Erythroblast (primary cell): ENCODE data around the gene HDDC2.

Experiments
- DNase-seq, 2 experiments: peaks; one replicate each; lab custom pipeline; 2025; lab: John Stamatoyannopoulos, UW
- GATA1 ChIP-seq: IDR thresholded peaks from 2 replicates; pipeline ENCODE4 v1.6.1; 2011; ENCODE audit warnings: low read depth, mild to moderate bottlenecking, control low read depth, low read length, moderate library complexity
- POLR2A ChIP-seq: IDR thresholded peaks from 2 replicates; pipeline ENCODE4 v1.6.1; 2011; ENCODE audit warnings: mild to moderate bottlenecking, low read length

Gene HDDC2

GRCh38 chr6:125253881-125254280, 47.9 kb downstream of the HDDC2 start:
- TF ChIP-seq POLR2A (no peak), GATA1 (no peak)
- no peak for DNase-seq

GRCh38 chr6:125252891-125253290, 48.9 kb downstream of the HDDC2 start:
- no peak for DNase-seq
- TF ChIP-seq POLR2A (no peak), GATA1 (no peak)

GRCh38 chr6:125251516-125252220, 50.1 kb downstream of the HDDC2 start:
- no peak for DNase-seq
- TF ChIP-seq POLR2A (no peak), GATA1 (no peak)

GRCh38 chr6:125250511-125250910, 51.3 kb downstream of the HDDC2 start:
- DNase-seq: no peak
- TF ChIP-seq POLR2A (no peak), GATA1 (no peak)

DNA sequence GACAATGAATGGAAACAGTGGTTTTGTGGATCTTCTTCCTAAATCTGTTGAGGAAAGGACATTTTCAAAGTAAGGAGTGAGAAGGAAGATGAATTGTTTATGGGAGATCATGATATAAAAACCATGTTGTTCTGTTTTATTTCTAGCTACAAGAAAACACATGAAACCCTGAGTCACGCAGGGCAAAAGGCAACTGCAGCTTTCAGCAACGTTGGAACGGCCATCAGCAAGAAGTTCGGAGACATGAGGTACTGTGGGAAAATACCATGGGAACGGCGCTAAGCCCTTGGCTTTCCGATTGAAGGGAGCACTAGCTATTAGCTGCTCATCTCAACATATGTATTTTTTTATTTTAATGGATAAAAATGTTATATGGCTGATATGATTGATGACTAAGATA, 53.6 kb downstream of the HDDC2 start:
- no peak for DNase-seq
- TF ChIP-seq POLR2A: no peak
- TF ChIP-seq GATA1: no peak

DNA sequence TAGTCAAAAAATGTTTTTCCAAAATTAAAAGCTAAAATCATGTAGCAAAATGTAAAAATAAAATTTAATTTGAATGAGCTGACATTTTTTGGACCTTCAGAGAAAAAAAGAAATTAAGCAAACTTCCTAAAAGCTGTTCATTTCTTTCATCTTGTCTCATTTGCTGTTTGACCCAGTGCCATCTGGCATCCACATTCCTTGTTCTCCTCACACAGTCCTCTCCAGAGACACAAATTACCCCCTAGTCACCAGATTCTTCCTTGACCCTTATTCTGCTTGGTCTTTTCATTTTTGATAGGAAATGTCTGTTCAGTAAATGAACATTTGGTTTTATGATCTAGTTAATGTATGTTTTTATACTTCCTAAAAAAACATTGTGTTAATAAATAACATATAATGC, 55.2 kb downstream of the HDDC2 start:
- no peak for TF ChIP-seq POLR2A
- TF ChIP-seq GATA1: no peak
- DNase-seq: no peak

- no peak for TF ChIP-seq GATA1
- no peak for TF ChIP-seq POLR2A
- no peak for DNase-seq
These were observed 56.1 kb downstream of the HDDC2 start for GRCh38 chr6:125245523-125246264.

GRCh38 chr6:125245109-125245508, 56.7 kb downstream of the HDDC2 start:
- no peak for TF ChIP-seq POLR2A
- TF ChIP-seq GATA1: no peak
- DNase-seq: no peak

GRCh38 chr6:125237764-125238163, 64.0 kb downstream of the HDDC2 start:
- DNase-seq: no peak
- TF ChIP-seq POLR2A: no peak
- no peak for TF ChIP-seq GATA1

DNA sequence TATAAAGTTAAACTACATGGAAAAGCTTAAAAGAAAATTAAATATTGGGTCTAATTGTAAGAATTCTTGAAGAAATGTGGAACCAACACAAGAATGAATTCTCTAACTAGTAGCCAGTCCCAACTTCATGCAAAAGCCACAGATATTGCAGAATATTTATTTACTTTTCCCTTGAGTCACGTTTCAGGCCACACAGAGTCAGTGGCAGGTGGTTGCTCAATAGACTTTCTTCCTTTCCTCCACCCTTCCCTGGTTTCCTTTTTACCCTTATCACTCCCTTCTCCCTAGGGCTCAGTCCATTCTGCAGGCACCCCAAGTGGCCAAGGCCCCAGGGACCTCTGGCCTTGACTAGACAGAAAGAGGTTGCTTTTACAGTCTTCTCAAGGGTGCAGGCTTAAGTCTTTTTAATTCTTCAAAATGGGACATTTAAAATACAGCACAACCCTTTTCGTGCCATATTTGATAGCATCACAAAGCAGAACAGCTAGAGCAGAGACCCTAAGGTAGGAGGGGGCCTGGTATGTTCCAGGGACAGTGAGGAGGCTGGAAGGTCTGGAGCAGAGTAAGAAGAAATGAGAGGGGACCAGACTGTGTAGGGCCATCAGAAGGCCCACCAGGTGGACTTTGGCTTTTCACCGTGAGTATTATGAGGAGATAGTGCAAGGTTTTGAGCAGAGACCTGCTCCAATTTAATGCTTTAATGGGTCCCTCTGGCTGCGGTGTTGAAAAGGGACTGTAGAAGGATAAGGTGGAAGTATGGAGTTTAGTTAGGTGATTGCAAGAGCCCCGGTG, 65.0 kb downstream of the HDDC2 start:
- DNase-seq: no peak
- TF ChIP-seq POLR2A (no peak), GATA1 (no peak)

DNA sequence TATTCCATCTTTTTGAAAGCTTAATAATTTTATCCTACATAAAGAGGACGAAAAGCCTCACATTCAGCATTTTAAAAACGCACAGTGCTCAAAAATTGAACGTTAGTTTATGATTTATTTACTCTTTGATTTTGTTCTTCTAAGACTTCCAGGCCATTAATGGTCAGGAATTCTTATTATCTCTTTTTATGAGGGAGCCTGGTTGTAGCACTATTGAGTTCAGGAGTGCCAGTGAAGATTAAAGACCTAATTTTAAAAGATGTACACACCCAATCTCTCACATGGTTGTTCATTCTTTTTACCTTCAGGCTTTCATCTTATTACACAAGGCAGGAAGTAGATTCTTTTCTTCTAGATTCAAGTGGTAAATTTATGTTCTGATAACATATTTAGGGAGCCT, 68.6 kb downstream of the HDDC2 start:
- DNase-seq: no peak
- TF ChIP-seq POLR2A (no peak), GATA1 (no peak)

DNA sequence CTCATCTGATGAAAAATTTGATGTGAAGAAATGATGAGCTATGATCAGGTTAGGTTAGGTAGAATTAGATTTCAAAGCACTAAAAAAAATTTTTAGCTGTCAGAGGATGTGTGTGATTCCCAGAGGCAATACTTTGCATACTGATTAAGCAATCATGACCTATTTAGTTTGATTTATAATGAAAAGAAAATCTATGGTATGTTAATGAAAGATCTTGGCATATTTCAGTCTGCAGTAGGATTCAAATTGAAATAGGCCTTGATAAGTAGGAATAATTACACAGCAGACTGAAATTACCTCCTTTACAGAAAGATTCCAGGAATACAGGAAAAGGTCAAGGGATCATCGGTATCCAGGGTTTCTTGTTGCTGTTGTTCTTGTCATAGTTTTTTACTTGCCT, 69.3 kb downstream of the HDDC2 start:
- TF ChIP-seq POLR2A: no peak
- no peak for TF ChIP-seq GATA1
- DNase-seq: no peak

DNA sequence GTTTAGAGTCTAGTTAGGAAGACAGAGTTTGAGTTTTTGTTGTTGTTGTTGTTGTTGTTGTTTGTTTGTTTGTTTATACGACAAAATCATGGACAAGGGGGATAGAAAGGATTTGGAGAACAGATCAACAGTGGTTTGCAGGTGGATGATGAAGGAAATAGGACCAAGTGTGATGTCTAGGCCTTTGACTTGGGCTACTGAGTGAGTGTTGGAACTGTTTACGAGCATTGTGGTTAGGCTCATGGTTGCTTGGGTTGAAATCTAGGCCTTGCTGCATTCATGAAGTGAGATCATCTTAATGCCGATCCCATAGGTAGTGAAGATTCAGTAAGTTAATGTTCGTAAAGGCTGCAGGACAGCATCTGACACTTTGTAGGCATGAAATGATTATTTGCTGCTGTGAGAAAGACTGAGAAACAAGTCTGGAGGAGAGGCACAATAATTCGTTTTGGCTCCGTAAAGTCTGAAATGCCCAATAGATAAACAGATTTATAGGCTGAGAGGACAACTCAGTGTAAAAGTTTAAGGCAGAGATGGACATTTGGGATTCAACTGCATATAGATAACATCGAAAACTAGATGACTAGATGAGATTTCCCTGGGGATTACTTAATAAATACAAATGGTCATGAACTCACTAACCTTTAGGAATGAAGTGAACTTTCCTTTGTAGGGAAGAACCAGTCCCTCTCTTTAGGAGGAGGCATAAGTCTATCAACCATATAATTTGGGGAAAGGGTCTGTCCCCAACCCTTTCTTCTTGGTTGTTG, 70.0 kb downstream of the HDDC2 start:
- no peak for DNase-seq
- TF ChIP-seq POLR2A: no peak
- TF ChIP-seq GATA1: no peak

- DNase-seq: no peak
- TF ChIP-seq POLR2A (no peak), GATA1 (no peak)
These were observed 70.6 kb downstream of the HDDC2 start for GRCh38 chr6:125231133-125231532.

DNA sequence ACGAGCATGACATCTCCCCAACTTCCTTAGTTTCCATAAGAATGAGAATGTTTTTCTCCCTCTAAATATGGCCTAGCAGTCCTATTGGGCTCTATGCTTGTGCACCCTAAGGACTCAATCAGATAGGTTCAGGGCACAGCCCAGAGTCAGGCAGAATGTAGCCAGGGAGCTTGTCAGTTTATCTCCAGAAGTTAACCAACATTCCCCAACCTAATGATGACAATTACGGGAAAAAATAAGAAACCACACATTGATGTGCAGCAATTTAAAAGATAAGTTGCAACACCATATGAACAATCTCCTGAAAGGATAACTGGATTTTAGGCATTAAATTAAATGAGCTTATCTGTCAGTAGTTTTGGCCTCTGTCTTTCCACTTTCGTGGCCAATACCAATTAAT, 71.1 kb downstream of the HDDC2 start:
- TF ChIP-seq GATA1: no peak
- TF ChIP-seq POLR2A: no peak
- DNase-seq: no peak
